Lower lobe of right lung (tissue), 2 donors: ENCODE measurements around the gene RNF212. TPM values are rescaled to one million over a fixed set of nuclear protein-coding genes. Genes with fewer than 3 reads are reported as not detected.

Experiments
- ATAC-seq, 2 donors: fragments of 200-7000 bp; cut with Tn5 transposase; one replicate each; pipeline ENCODE4 v1.9.1; 2020 to 2022; ENCODE audit warnings: mild to moderate bottlenecking in 2 of 2, moderate library complexity in 2 of 2
- DNase-seq: peaks from one replicate; pipeline ENCODE4 v3.0.0-alpha.2; 2020
- H3K27ac ChIP-seq: fragments of 200-600 bp; one replicate; pipeline ENCODE4 v1.8.0; 2022
- H3K27me3 ChIP-seq: fragments of 200-600 bp; one replicate; pipeline ENCODE4 v1.8.0; 2022; ENCODE audit warnings: low read depth
- H3K36me3 ChIP-seq: fragments of 200-600 bp; one replicate; pipeline ENCODE4 v1.8.0; 2022; ENCODE audit warnings: mild to moderate bottlenecking
- H3K4me1 ChIP-seq: fragments of 200-600 bp; one replicate; pipeline ENCODE4 v1.8.0; 2022
- H3K4me3 ChIP-seq: fragments of 200-600 bp; one replicate; pipeline ENCODE4 v1.8.0; 2022; ENCODE audit warnings: mild to moderate bottlenecking
- H3K9me3 ChIP-seq: fragments of 200-600 bp; one replicate; pipeline ENCODE4 v1.8.0; 2022
- CTCF ChIP-seq: fragments of 200-600 bp; IDR thresholded peaks from one replicate; pipeline ENCODE4 v1.8.0; 2022; ENCODE audit warnings: antibody characterized with exemption, mild to moderate bottlenecking
- intact Hi-C: fragments of 100-400 bp; cut with DNase I; formaldehyde crosslinking; loops from one replicate; pipeline ENCODE4 v1.11.0; 2022
- total RNA-seq: library from RNA; stranded (reverse); fragmentation: NEBNext Ultra II Directional; extraction: Animal tissue kit (Norgen Biotek cat#: 25700); gene quantifications from one replicate; pipeline ENCODE4 v1.2.1, GENCODE V29; 2021
- donor health status: DM: no; HTN: yes; CAD: no; lungs with severe emphysema.

The RNF212 gene
- total RNA-seq, 1 donor from 2014 or later = 6.8 TPM

DNA sequence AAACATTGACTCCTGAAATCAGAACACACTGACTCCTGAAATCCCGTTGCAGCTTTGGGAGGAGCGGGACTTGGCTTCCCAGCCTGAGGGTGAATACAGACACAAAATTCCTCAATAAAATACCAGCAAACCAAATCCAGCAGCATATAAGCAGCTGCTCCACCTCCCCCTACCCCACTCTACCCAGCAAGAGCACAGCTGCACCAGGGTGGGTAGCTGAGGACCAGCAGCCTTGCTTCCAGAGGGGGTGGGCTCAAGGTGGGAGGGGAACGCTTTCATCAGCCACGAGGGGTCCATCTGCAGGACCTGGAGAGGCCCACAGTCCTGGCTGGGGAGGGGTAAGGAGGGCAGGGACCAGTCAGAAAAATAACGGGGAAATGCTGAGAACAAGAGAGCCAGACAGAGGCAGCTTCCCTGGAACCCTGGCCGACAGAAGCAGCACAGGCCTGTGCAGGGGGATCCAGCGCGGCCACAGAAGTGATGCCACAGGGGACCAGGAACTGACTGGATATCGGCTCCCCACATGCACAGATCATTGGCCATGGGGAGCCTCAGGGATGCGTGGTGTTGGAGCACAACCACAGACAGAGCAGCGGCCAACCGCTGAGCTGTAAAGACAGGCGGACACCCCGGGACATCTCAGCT lies 52.2 kb downstream of the RNF212 start:
- peaks cover 33% of the 10 kb centered on the region for H3K27me3 ChIP-seq
- no peaks in the 10 kb centered on the region for H3K4me1 ChIP-seq
- H3K4me3 ChIP-seq = no peak overlapping the region
- H3K36me3 ChIP-seq = no peaks in the 10 kb centered on the region
- intact Hi-C loops = no loop called here
- DNase-seq = no peak
- TF ChIP-seq CTCF = no peak
- no peaks in the 10 kb centered on the region for H3K9me3 ChIP-seq
- H3K27ac ChIP-seq = no peak overlapping the region
- ATAC-seq = no peak

- H3K9me3 ChIP-seq = no peaks in the 10 kb centered on the region
- intact Hi-C loops = no loop called here
- DNase-seq (no peak), ATAC-seq (no peak)
- H3K27ac ChIP-seq = no peak overlapping the region
- peaks cover 38% of the 10 kb centered on the region for H3K27me3 ChIP-seq
- TF ChIP-seq CTCF = no peak
- H3K36me3 ChIP-seq = no peaks in the 10 kb centered on the region
- peaks cover 2% of the 10 kb centered on the region for H3K4me1 ChIP-seq
- H3K4me3 ChIP-seq = no peak overlapping the region
These were observed 52.7 kb downstream of the RNF212 start for GRCh38 chr4:1060621-1061020.

GRCh38 chr4:1060121-1060520 lies 53.2 kb downstream of the RNF212 start:
- Histone ChIP-seq H3K27ac (no peak overlapping the region), H3K4me1 (peaks cover 6% of the 10 kb centered on the region), H3K9me3 (no peaks in the 10 kb centered on the region), H3K27me3 (peaks cover 40% of the 10 kb centered on the region), H3K4me3 (no peak overlapping the region), H3K36me3 (no peaks in the 10 kb centered on the region)
- no peak for DNase-seq
- intact Hi-C loops = no loop called here
- no peak for TF ChIP-seq CTCF
- no peak for ATAC-seq

- H3K4me3 ChIP-seq = no peak overlapping the region
- ATAC-seq (no peak), DNase-seq (no peak)
- H3K27me3 ChIP-seq = peaks cover 40% of the 10 kb centered on the region
- H3K36me3 ChIP-seq = no peaks in the 10 kb centered on the region
- no peak overlapping the region for H3K27ac ChIP-seq
- intact Hi-C loops = no loop called here
- no peak for TF ChIP-seq CTCF
- no peaks in the 10 kb centered on the region for H3K9me3 ChIP-seq
- H3K4me1 ChIP-seq = peaks cover 6% of the 10 kb centered on the region
These were observed 54.2 kb downstream of the RNF212 start for GRCh38 chr4:1058997-1059665.

DNA sequence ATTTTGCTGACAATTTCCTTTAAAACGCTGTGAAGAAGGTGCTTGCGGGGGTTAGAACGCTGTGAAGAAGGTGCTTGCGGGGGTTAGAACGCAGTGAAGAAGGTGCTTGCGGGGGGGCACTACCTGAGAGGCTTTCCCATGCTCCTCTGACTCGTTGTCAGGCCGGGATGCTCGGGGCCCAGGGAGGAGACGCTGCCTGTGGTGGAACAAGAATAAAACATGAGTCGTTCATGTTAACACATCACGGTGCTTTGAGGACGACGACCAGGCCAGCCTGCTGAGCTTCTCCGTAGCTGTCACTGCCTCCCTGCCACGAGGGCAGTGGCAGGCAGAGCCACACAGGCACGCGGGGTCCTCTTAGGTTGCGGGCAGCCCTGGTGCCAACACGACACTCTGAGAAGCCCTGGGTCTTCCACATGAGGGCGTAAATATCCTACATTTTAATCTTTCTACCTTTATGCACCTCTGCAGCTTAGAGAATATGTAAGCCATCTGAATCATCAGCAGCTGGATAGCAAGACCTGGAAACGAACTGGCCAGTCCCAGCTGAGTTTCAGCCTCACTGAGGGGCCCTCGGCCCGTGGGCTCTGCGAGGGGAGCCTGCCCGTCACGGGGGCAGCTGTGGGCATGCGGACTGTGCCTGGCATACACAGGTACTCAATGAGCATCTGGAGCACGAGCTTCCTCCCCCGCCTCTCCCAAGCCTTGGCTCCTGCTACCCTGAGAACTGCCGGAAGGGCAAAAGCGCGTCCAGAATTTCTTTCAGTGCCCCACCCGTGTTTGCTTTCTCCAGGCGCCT lies 55.0 kb downstream of the RNF212 start:
- peak; percentile 9 to 32 for ATAC-seq
- Histone ChIP-seq H3K27me3 (peaks cover 41% of the 10 kb centered on the region), H3K9me3 (no peaks in the 10 kb centered on the region), H3K4me3 (no peak overlapping the region), H3K27ac (no peak overlapping the region), H3K4me1 (peaks cover 6% of the 10 kb centered on the region), H3K36me3 (no peaks in the 10 kb centered on the region)
- intact Hi-C loops = no loop called here
- no peak for TF ChIP-seq CTCF
- DNase-seq = no peak
